Bronchial epithelial cell (primary cell): ENCODE results near the gene AK6. TPM values are rescaled to one million over a fixed set of nuclear protein-coding genes. Genes with fewer than 3 reads are reported as not detected.

Source experiments
- DNase-seq: peaks from one replicate; pipeline ENCODE4 v3.0.0-alpha.2; 2010; ENCODE audit warnings: low read depth
- FAIRE-seq: peaks from 2 replicates; lab custom pipeline; 2011; peaks lifted over from hg19 to GRCh38; lab: Jason Lieb, UNC
- H3K27me3 ChIP-seq: 2 replicates; pipeline ENCODE4 v1.5.1; 2011; ENCODE audit warnings: low read length; ENCODE audit not compliant: control insufficient read depth, insufficient read depth
- H3K36me3 ChIP-seq: 2 replicates; pipeline ENCODE4 v1.5.1; 2011; ENCODE audit warnings: low read length; ENCODE audit not compliant: control insufficient read depth, insufficient read depth
- H3K4me3 ChIP-seq: 2 replicates; pipeline ENCODE4 v1.5.1; 2011; ENCODE audit warnings: mild to moderate bottlenecking, low read depth, low read length, control low read depth
- total RNA-seq: library from RNA; depleted of rRNA; stranded (reverse); fragments of >200 nt; gene quantifications from 2 replicates; pipeline ENCODE4 v1.2.1, GENCODE V29; 2014
- TF ChIP-seq, protein P1 (sequence below): IDR thresholded peaks from 2 replicates; pipeline ENCODE4 v1.5.1; 2011; ENCODE audit warnings: mild to moderate bottlenecking, moderate library complexity, low read length, control low read depth, inconsistent platforms; ENCODE audit not compliant: insufficient read depth, severe bottlenecking

Gene AK6
- total RNA-seq, 1 donor from 2014 or later = 32.6 TPM

DNA sequence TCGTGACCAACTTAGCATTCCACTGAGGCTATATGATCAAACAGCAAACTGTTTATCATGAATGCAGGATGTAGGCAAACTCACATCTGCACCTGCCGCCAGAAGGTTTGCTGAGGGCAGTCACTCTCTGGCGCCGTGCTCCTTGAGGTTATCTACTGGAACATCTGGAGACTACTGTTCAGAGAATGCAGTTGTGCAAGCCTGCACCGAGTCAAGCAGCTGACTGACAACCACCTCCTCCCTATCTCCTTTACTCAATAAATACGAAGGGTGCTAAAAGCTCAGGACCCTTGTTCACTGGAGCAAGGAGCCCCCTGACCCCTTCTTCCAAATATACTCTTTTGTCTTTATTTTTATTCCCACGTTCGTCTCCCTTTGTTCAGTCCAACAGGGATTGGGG, 63.8 kb downstream of the AK6 start:
- DNase-seq = no peak
- TF ChIP-seq, protein P1, sequence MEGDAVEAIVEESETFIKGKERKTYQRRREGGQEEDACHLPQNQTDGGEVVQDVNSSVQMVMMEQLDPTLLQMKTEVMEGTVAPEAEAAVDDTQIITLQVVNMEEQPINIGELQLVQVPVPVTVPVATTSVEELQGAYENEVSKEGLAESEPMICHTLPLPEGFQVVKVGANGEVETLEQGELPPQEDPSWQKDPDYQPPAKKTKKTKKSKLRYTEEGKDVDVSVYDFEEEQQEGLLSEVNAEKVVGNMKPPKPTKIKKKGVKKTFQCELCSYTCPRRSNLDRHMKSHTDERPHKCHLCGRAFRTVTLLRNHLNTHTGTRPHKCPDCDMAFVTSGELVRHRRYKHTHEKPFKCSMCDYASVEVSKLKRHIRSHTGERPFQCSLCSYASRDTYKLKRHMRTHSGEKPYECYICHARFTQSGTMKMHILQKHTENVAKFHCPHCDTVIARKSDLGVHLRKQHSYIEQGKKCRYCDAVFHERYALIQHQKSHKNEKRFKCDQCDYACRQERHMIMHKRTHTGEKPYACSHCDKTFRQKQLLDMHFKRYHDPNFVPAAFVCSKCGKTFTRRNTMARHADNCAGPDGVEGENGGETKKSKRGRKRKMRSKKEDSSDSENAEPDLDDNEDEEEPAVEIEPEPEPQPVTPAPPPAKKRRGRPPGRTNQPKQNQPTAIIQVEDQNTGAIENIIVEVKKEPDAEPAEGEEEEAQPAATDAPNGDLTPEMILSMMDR = no peak
- no peak for FAIRE-seq
- H3K4me3 ChIP-seq = no peak overlapping the region
- no peaks in the 10 kb centered on the region for H3K27me3 ChIP-seq
- H3K36me3 ChIP-seq = no peaks in the 10 kb centered on the region

Other genes starting within 250 kb of the AK6 start
- gene CCNB1, start 202.4 kb downstream of the AK6 start, total RNA-seq = 6.3 and 7.9 TPM in 2 replicates
- 3.3 and 5.0 TPM in 2 replicates for gene CENPH, start 179.9 kb downstream of the AK6 start, total RNA-seq
- gene CDK7, start 134.6 kb downstream of the AK6 start, total RNA-seq = 51.5 and 60.8 TPM in 2 replicates
- 3.4 and 5.5 TPM in 2 replicates for gene CCDC125, start 36.7 kb downstream of the AK6 start, total RNA-seq
- gene TAF9, start within 50 bp of the AK6 start, total RNA-seq = 66.9 and 150 TPM in 2 replicates
- gene RAD17, start 298 bp upstream of the AK6 start, total RNA-seq = 17.6 and 23.2 TPM in 2 replicates
- gene MARVELD2, start 45.6 kb upstream of the AK6 start, total RNA-seq = 19.5 and 28.7 TPM in 2 replicates
- 76.9 and 109 TPM in 2 replicates for gene OCLN, start 123.3 kb upstream of the AK6 start, total RNA-seq
- 21.9 and 26.1 TPM in 2 replicates for gene GTF2H2C, start 190.7 kb upstream of the AK6 start, total RNA-seq